H9 (cell line): ENCODE measurements around the gene KLHDC10. TPM values are rescaled to one million over a fixed set of nuclear protein-coding genes. Genes with fewer than 3 reads are reported as not detected.

Source experiments
- DNase-seq: peaks from one replicate; pipeline ENCODE4 v3.0.0-alpha.2; 2017
- H2AFZ ChIP-seq: one replicate; pipeline ENCODE4 v1.6.1; 2013; ENCODE audit warnings: mild to moderate bottlenecking, low read length, control low read depth, moderate library complexity
- H2AK5ac ChIP-seq: 2 replicates; pipeline ENCODE4 v1.6.1; 2013; ENCODE audit warnings: low read length, control low read depth, mixed read lengths; ENCODE audit not compliant: insufficient read length
- H2BK120ac ChIP-seq: one replicate; pipeline ENCODE4 v1.6.1; 2013; ENCODE audit warnings: low read depth, mild to moderate bottlenecking, low read length, control low read depth, inconsistent platforms; ENCODE audit not compliant: poor library complexity, severe bottlenecking
- H2BK12ac ChIP-seq: 2 replicates; pipeline ENCODE4 v1.6.1; 2013; ENCODE audit warnings: low read length, control low read depth, mixed read lengths, low read depth; ENCODE audit not compliant: insufficient read length
- H2BK15ac ChIP-seq: 2 replicates; pipeline ENCODE4 v1.6.1; 2013; ENCODE audit warnings: low read depth, low read length, control low read depth
- H2BK20ac ChIP-seq: one replicate; pipeline ENCODE4 v1.6.1; 2013; ENCODE audit warnings: low read depth, mild to moderate bottlenecking, low read length, control low read depth, inconsistent platforms; ENCODE audit not compliant: poor library complexity, severe bottlenecking
- H2BK5ac ChIP-seq: 2 replicates; pipeline ENCODE4 v1.6.1; 2013; ENCODE audit warnings: low read length, control low read depth, mixed read lengths; ENCODE audit not compliant: insufficient read length
- H3K14ac ChIP-seq: 2 replicates; pipeline ENCODE4 v1.6.1; 2013; ENCODE audit warnings: low read length, control low read depth; ENCODE audit not compliant: insufficient read depth
- H3K18ac ChIP-seq: 2 replicates; pipeline ENCODE4 v1.6.1; 2013; ENCODE audit warnings: low read depth, mild to moderate bottlenecking, mixed read lengths, low read length, control low read depth; ENCODE audit not compliant: insufficient read length
- H3K23ac ChIP-seq: 2 replicates; pipeline ENCODE4 v1.6.1; 2013; ENCODE audit warnings: low read length, control low read depth, mixed read lengths, low read depth; ENCODE audit not compliant: insufficient read length
- H3K23me2 ChIP-seq: 2 replicates; pipeline ENCODE4 v1.6.1; 2013; ENCODE audit warnings: low read depth, mild to moderate bottlenecking, mixed read lengths, low read length, control low read depth; ENCODE audit not compliant: insufficient read length, poor library complexity, severe bottlenecking
- H3K27ac ChIP-seq: 2 replicates; pipeline ENCODE4 v1.5.1; 2013; ENCODE audit warnings: low read length, control low read depth, mixed read lengths, low read depth; ENCODE audit not compliant: insufficient read length
- H3K27me3 ChIP-seq: 2 replicates; pipeline ENCODE4 v1.6.1; 2013; ENCODE audit warnings: low read length, control low read depth, inconsistent platforms; ENCODE audit not compliant: insufficient read depth
- H3K4ac ChIP-seq: 2 replicates; pipeline ENCODE4 v1.6.1; 2013; ENCODE audit warnings: low read depth, mild to moderate bottlenecking, control low read depth, inconsistent platforms, low read length, moderate library complexity
- H3K4me1 ChIP-seq: 2 replicates; pipeline ENCODE4 v1.6.1; 2013; ENCODE audit warnings: low read length, control low read depth, inconsistent platforms; ENCODE audit not compliant: insufficient read depth
- H3K4me2 ChIP-seq: 2 replicates; pipeline ENCODE4 v1.6.1; 2013; ENCODE audit warnings: low read length, control low read depth, mixed read lengths; ENCODE audit not compliant: insufficient read length, insufficient read depth
- H3K56ac ChIP-seq: 2 replicates; pipeline ENCODE4 v1.6.1; 2013; ENCODE audit warnings: low read depth, mild to moderate bottlenecking, mixed read lengths, low read length, control low read depth; ENCODE audit not compliant: insufficient read length
- H3K79me1 ChIP-seq: 2 replicates; pipeline ENCODE4 v1.6.1; 2013; ENCODE audit warnings: low read depth, mild to moderate bottlenecking, moderate library complexity, low read length, control low read depth, inconsistent platforms; ENCODE audit not compliant: insufficient read depth, poor library complexity, severe bottlenecking
- H3K79me2 ChIP-seq: 2 replicates; pipeline ENCODE4 v1.6.1; 2013; ENCODE audit warnings: low read length, control low read depth, inconsistent platforms; ENCODE audit not compliant: insufficient read depth
- H3K9ac ChIP-seq: 2 replicates; pipeline ENCODE4 v1.6.1; 2013; ENCODE audit warnings: low read length, control low read depth, mixed read lengths; ENCODE audit not compliant: insufficient read length; ENCODE audit errors: extremely low read depth
- H3K9me3 ChIP-seq: one replicate; pipeline ENCODE4 v1.6.1; 2013; ENCODE audit warnings: low read depth, low read length, inconsistent platforms; ENCODE audit not compliant: control insufficient read depth
- H3T11ph ChIP-seq: one replicate; pipeline ENCODE4 v1.6.1; 2013; ENCODE audit warnings: mild to moderate bottlenecking, low read length, control low read depth, inconsistent platforms
- H4K20me1 ChIP-seq: one replicate; pipeline ENCODE4 v1.6.1; 2013; ENCODE audit not compliant: control insufficient read depth, insufficient read length, insufficient read depth
- H4K5ac ChIP-seq: 2 replicates; pipeline ENCODE4 v1.6.1; 2013; ENCODE audit warnings: low read depth, mild to moderate bottlenecking, mixed read lengths, low read length, control low read depth; ENCODE audit not compliant: insufficient read length
- H4K8ac ChIP-seq: replicated peaks from 2 replicates; pipeline ENCODE4 v1.6.1; 2013; ENCODE audit warnings: low read length, control low read depth, mixed read lengths, low read depth; ENCODE audit not compliant: insufficient read length
- H4K91ac ChIP-seq: 2 replicates; pipeline ENCODE4 v1.6.1; 2013; ENCODE audit warnings: low read depth, mild to moderate bottlenecking, moderate library complexity, mixed read lengths, low read length, control low read depth; ENCODE audit not compliant: insufficient read length
- H3K27ac Mint-ChIP-seq, 3 experiments: 2 replicates in 2 of 3; 3 replicates in 1 of 3; pipeline ENCODE4 v1.8.0; 2020 to 2021; ENCODE audit warnings: mixed read lengths in 3 of 3, mild to moderate bottlenecking in 1 of 3, moderate library complexity in 1 of 3
- H3K27me3 Mint-ChIP-seq: 2 replicates; pipeline ENCODE4 v1.8.0; 2021; ENCODE audit warnings: low read depth, mild to moderate bottlenecking, moderate library complexity, mixed read lengths
- H3K36me3 Mint-ChIP-seq, 3 experiments: 2 replicates in 2 of 3; 3 replicates in 1 of 3; pipeline ENCODE4 v1.8.0; 2020 to 2021; ENCODE audit warnings: low read depth in 3 of 3, mixed read lengths in 3 of 3; ENCODE audit not compliant: insufficient read depth in 1 of 3
- H3K4me1 Mint-ChIP-seq, 2 experiments: 2 replicates each; pipeline ENCODE4 v1.8.0; 2020; ENCODE audit warnings: mixed read lengths in 2 of 2
- H3K4me3 Mint-ChIP-seq, 2 experiments: 2 replicates in 1 of 2; 3 replicates in 1 of 2; pipeline ENCODE4 v1.8.0; 2020 to 2021; ENCODE audit warnings: mild to moderate bottlenecking in 2 of 2, mixed read lengths in 2 of 2, moderate library complexity in 1 of 2
- H3K9me3 Mint-ChIP-seq, 2 experiments: 2 replicates in 1 of 2; 3 replicates in 1 of 2; pipeline ENCODE4 v1.8.0; 2020; ENCODE audit warnings: mild to moderate bottlenecking in 2 of 2, mixed read lengths in 2 of 2, moderate library complexity in 1 of 2
- CTCF ChIP-seq: fragments of 200-600 bp; sonication (generic); conservative IDR thresholded peaks from 3 replicates; pipeline ENCODE4 v1.8.0; 2021; ENCODE audit warnings: antibody characterized with exemption, mild to moderate bottlenecking
- WGBS: extraction: QIAGEN DNeasy Blood & Tissue Kit; methylation state at CpG from one replicate; pipeline ENCODE4 v1.1.7; 2013; ENCODE audit warnings: missing lambda C conversion rate, low lambda C conversion rate, mixed read lengths; ENCODE audit not compliant: insufficient read length; ENCODE audit errors: extremely low coverage; 5-methylcytosine and 5-hydroxymethylcytosine counted together
- total RNA-seq: library from RNA; stranded (reverse); gene quantifications from 2 replicates; pipeline ENCODE4 v1.2.1, GENCODE V29; 2021

The KLHDC10 gene
- total RNA-seq, 1 experiment from 2014 or later, result 17.3 TPM

- peaks cover 1% of the 10 kb centered on the region; the same call in 1 of the 2 replicates for H3K27me3 Mint-ChIP-seq
- Histone ChIP-seq H3K23ac (no peak overlapping the region), H3K4me2 (no peak overlapping the region), H2BK5ac (no peak overlapping the region), H2AFZ (no peak overlapping the region), H3K79me1 (no peaks in the 10 kb centered on the region), H3K79me2 (no peaks in the 10 kb centered on the region), H4K5ac (no peak overlapping the region), H3K14ac (no peak overlapping the region), H3K27me3 (no peaks in the 10 kb centered on the region), H2BK15ac (no peak overlapping the region), H3T11ph (no peak overlapping the region), H3K18ac (no peak overlapping the region), H3K56ac (no peak overlapping the region), H3K27ac (no peak overlapping the region), H3K4ac (no peak overlapping the region), H2BK12ac (no peak overlapping the region), H3K9ac (no peak overlapping the region), H4K20me1 (no peaks in the 10 kb centered on the region), H2AK5ac (no peak overlapping the region), H4K91ac (no peak overlapping the region), H4K8ac (no peak overlapping the region), H2BK120ac (no peak overlapping the region), H3K23me2 (no peaks in the 10 kb centered on the region), H3K4me1 (no peaks in the 10 kb centered on the region), H2BK20ac (no peak overlapping the region), H3K9me3 (no peaks in the 10 kb centered on the region)
- H3K9me3 Mint-ChIP-seq, result no peaks in the 10 kb centered on the region
- H3K27ac Mint-ChIP-seq, result peak overlapping the region in 1 of 3 experiments; percentile 65; a peak in 1 of 7 replicates
- TF ChIP-seq CTCF, result no peak
- H3K4me3 Mint-ChIP-seq, result no peak overlapping the region
- no CpG with 5 or more reads among the region's 9 CpGs for WGBS
- no peak for DNase-seq
- H3K4me1 Mint-ChIP-seq, result peaks cover 3 to 11% of the 10 kb centered on the region in 2 experiments
- no peaks in the 10 kb centered on the region for H3K36me3 Mint-ChIP-seq
These were observed 78.2 kb downstream of the KLHDC10 start for GRCh38 chr7:130148561-130148960.
